Ureter (tissue), 1 donor: ENCODE results near the gene TIGAR. TPM values are rescaled to one million over a fixed set of nuclear protein-coding genes. Genes with fewer than 3 reads are reported as not detected.

Experiments
- DNase-seq: peaks from one replicate; pipeline ENCODE4 v3.0.0-alpha.2; 2020; ENCODE audit warnings: low spot score
- total RNA-seq: library from RNA; stranded (reverse); gene quantifications from one replicate; pipeline ENCODE4 v1.2.4, GENCODE V29; 2023
- donor health status: DM: yes; HTN: yes; CAD: no.

TIGAR gene
- total RNA-seq, 1 donor from 2014 or later: 14.3 TPM

DNA sequence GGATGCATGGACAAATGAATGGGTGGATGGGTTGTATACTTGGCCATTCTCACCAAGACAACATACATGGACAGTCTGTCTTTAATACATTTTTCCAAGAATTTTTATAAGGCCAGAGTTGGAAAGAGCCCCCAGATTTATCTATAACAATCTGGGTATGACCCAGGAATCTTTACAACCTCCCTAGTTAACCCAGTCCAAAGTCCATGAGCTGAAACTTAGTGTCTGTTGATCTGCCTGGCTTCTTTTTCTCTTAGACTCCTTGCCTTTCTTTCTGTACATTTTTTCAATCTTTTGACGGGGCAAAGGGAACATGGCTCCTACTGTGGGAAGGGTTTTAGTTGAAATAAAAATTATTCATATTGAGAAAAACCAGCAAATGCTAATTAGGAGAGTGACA lies 57.8 kb downstream of the TIGAR start:
- no peak for DNase-seq

DNA sequence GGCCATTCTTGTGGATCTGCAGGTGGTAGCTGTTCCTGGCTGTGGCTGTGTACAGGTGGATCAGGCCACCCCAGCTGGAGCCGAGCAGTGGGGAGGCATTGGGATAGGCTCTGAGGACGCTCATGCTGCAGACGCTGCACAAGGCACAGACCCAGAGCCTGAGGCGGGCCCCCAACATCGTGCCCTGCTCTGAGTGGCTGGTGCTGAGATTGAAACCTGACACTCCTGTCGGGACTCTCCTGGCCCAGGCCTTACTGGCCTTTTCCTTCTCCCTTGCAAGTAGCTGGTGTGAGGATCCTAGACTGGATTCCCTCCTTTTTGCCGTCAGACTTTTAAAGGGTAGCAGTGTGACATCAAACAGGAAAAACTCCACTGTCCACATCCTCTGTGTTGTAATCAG lies 58.4 kb downstream of the TIGAR start, which contains the start of gene FGF23:
Gene FGF23 (minus strand): TSS at position 308 of the 400 bp plus-strand sequence. CDS start 130 bp downstream, at position 178.
- DNase-seq: no peak

DNA sequence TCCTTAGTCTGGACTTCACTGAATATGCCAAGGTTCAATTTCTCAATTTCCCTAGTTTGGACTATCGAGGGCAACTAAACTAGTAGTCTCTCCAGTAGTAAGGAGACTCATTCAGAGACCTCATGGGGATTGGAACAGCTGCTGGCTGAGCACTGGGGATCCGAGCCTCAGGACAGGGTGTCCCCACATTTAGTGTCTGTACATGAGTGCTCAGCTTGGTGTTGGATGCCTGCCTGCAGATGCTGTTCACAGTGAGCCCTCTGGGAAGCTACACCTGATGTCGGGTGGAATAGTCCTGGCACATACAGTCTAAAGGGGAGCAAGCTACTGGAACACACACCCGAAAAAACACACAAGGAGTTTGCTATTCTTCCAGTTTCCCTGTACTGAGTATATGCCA lies 59.3 kb downstream of the TIGAR start:
- no peak for DNase-seq

DNA sequence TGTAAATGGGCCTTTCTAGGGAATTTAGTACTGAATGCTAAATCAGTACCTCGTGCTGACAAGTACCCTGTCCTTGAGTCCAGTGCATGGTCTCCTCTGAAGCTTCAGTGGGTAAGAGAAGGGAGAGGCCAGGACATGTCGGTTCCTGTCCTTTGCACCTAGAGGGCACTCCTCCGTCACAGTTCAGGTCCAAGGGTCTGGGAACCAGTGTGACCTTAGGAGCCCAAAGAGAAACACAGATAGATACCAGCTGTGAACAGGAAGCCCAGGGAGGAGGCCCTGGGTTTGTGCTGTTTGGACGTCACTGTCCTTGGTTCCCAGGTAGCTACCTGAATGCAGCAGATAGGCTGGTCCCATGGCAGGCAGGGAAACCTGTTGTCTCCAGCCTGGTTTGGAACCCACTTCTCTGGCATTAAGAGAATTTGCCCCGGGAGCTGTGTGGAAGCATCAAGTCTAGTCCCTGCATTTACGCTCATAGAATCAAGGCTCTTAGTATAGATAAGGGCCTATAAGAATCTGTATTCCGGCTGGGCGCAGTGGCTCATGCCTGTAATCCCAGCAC lies 62.4 kb downstream of the TIGAR start:
- DNase-seq: no peak

DNA sequence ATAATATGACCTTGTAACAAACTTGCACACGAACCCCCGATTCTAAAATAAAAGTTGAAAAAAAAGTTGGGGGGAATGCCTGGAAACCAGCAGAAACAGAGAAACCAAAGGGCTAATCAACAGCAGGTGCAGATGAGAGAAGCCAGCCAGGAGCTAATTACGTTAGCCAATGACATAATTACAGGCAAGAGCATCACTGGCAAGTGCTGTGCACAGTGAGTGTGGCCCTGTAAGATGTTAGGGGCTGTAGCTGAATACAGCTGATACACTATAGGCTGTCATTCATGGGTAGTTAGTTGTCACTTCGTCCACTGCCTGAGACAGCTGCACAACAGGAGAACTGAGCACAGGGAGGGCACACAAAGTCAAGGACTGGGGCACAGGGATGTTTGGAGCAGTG lies 65.8 kb downstream of the TIGAR start:
- DNase-seq: no peak

DNA sequence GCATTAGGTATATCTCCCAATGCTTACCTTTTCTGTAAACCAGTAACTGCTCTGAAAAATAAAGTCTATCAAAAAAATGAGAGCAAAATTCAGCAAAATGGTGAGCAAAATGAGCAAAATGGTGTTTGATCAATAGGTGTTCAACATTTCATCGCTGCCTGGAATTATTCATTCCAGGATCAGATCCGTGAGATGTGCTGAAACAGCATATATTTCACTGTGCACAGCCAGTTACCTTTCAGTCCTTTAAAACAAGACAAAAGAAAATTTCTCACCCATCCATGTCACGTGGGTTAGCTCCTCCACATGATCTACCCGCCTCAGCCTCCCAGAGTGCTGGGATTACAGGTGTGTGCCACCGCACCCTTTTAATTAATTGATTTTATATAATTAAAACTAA lies 66.6 kb downstream of the TIGAR start:
- no peak for DNase-seq

DNA sequence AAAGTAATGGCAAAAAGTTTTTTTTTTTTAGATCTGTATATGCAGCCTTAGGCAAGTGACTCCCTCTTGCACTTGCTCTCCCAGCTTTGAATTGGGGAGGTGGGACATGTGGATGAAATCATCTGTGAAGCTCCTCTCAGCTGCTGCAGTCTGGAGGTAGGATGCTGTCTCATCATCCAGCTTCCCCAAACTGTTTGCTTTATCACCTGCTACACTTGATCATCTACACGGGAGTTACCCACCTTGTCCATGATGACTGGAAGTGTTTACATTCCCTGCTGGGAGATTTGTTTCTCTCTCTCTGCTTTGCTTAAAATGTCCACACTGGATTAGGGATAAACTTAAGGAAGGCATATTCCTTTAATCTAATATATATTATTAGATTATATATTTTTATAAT lies 67.0 kb downstream of the TIGAR start:
- DNase-seq: no peak

DNA sequence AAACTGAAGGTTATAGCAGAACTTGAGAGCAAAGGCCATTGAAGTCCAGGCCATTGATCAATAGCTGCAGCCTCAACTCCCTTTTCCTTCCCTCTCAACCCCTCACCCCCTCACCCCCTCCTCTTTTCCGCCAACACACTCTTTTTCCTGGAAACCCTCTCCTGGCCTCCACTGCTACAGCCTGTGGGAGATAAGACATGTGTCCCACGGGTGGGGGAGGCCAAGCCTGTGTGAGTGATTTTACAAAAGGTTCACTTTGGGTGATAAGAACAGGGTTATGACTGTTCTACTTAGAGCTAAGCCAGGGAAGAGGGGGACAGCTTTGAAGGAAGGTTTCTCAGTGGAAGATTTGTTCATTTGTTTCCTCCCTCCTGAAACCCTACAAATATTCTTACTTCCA lies 67.6 kb downstream of the TIGAR start:
- no peak for DNase-seq

DNA sequence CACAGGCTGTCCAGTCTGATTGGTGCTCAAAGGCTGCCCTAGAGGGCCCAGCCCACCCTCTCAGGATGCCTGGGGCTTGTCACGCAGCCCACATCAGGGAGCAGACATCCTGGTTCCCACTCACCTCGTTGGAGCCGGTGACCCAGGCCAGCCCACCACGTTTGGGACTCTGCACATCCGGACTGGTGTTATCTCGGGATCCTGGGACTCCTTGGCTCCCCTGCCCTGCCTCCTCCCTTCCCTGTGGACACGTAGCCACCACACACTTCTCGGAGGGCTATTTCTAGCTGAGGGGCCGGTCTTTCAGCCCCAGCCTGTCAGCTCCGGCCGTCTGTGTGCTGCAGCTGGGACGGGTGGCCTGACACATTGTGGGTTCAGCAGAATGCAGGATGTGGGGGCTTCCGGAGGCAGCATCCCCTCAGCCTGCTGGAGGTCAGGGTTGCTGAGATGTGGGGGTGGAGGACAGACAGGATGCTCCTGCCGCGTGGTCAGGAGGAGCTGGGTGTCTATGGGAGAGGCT lies 71.3 kb downstream of the TIGAR start:
- DNase-seq: no peak

DNA sequence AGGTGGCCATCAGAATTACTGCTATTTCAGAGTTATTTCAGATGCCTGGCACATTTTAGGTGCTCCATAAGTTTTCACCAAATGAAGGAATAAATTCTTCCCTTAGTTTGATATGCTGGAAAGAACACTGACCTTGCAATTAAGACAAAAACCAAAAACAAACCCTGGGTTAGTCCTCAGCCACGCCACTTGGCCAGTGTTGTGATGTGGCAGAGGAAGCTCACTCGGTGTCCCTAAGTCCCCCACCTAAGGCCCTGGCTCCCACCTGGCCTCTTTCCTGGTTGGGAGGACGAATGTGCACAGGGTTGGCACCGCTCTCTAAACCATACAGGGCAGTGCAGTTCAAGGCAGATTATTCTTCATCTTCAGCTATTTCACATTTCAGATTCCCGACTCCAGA lies 72.2 kb downstream of the TIGAR start:
- no peak for DNase-seq

DNA sequence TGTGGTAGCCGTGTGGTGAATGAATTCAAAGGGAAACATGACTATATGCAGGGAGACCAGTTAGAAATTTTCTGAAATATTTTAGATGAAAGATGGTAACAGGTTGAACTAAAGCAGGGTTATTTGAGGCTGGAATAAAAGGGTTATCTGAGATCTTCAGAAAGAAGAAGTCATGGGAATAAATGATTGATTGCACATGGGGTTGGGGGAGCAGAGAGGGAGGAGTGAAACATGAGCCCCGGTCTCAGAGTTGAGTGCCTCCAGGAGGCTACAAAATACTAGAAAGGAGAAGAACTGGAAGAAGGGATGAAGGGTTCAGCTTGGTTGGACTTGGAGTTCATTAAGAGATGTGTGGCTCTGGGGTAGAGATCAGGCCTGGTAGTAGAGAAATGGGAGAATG lies 74.8 kb downstream of the TIGAR start:
- no peak for DNase-seq

DNA sequence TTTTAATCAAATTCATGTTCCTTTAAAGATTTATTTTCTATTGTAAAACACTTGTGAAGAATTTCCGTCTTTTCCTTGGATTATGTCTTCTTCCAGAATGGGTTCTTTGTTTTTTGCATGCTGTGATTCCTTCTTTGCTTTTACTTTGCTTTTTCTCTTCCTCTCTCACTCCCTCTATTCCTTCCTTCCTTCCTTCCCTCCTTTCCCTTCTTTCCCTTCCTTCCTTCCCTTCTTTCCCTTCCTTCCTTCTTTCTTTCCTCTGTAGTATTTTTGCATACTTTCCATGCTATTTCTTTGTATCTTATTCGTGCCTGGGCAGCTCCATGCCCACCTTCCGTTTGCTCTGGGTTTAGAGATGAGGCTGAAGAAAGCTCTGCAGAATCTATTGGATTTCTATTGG lies 80.1 kb downstream of the TIGAR start:
- DNase-seq: no peak

DNA sequence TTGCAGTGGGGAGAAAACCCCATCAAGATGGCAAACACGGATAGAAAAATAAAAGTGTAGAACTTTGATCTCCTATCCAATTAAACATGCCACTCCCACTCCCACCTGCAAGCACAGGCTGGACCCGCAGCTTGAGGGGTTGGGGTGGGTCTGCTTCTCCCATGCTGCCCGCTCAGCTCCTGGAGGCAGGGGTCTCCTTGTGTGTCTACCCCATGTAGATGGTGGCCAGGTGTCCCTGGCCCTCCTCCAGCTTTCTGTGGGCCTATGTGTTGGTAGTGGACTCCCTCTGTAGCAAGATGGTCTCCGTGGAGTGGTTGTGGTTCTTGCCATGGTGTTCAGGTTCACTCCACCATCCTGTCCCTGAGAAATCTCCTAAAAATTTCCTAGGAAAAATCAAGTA lies 82.0 kb downstream of the TIGAR start:
- DNase-seq: no peak

Other genes starting within 250 kb of the TIGAR start
- 108 TPM for gene CCND2, start 47.5 kb upstream of the TIGAR start, total RNA-seq
- gene FGF23, start 58.5 kb downstream of the TIGAR start, total RNA-seq: not detected
- gene FGF6, start 124.6 kb downstream of the TIGAR start, total RNA-seq: not detected
- gene RAD51AP1, start 217.7 kb downstream of the TIGAR start, total RNA-seq: 2.3 TPM
- 38.5 TPM for gene DYRK4, start 241.0 kb downstream of the TIGAR start, total RNA-seq